Activated CD8-positive, alpha-beta memory T cell treated with anti-CD3 and anti-CD28 coated beads for 4 hours (primary cell): ENCODE results near the gene OR52E8.

Experiments used
- DNase-seq, 2 donors: peaks; one replicate each; pipeline ENCODE4 v3.0.0-alpha.2; 2020; ENCODE audit warnings: low read depth in 2 of 2

The OR52E8 gene

GRCh38 chr11:5857590-5857989, at the start of gene OR52E8:
OR52E8 (minus strand) TSS chr11:5857690; CDS start chr11:5857690, 0 bp downstream.
- no peak for DNase-seq

- DNase-seq, result no peak
Measured at GRCh38 chr11:5899534-5899933, 42.0 kb upstream of the OR52E8 start.

GRCh38 chr11:5892908-5893307, 35.4 kb upstream of the OR52E8 start, which contains the start of gene OR52E5:
OR52E5 (plus strand) TSS chr11:5893208; CDS start chr11:5900777, 7,569 bp downstream.
- no peak for DNase-seq

GRCh38 chr11:5891216-5891800, 33.8 kb upstream of the OR52E8 start:
- no peak for DNase-seq

- DNase-seq, result no peak
Measured at GRCh38 chr11:5887661-5888060, 30.2 kb upstream of the OR52E8 start.

GRCh38 chr11:5887172-5887571, 29.7 kb upstream of the OR52E8 start:
- DNase-seq, result no peak

- DNase-seq, result no peak
Measured at GRCh38 chr11:5881756-5882155, 24.3 kb upstream of the OR52E8 start.

- DNase-seq, result no peak
Measured at GRCh38 chr11:5880329-5880728, 22.8 kb upstream of the OR52E8 start, which contains the start of gene OR52E4. OR52E4 (plus strand) TSS chr11:5880629; CDS start chr11:5884293, 3,664 bp downstream.

- no peak for DNase-seq
Measured at GRCh38 chr11:5878564-5878963, 21.1 kb upstream of the OR52E8 start.

GRCh38 chr11:5865826-5866225, 8.3 kb upstream of the OR52E8 start:
- no peak for DNase-seq

- DNase-seq, result no peak
Measured at GRCh38 chr11:5851002-5851401, 6.5 kb downstream of the OR52E8 start.

- DNase-seq, result no peak
Measured at GRCh38 chr11:5847711-5848110, 9.8 kb downstream of the OR52E8 start.

- DNase-seq, result no peak
Measured at GRCh38 chr11:5846701-5847100, 10.8 kb downstream of the OR52E8 start.

GRCh38 chr11:5841797-5842196, 15.7 kb downstream of the OR52E8 start, which contains the start of gene OR52E6:
OR52E6 (minus strand) TSS chr11:5841897; CDS start chr11:5841897, 0 bp downstream.
- no peak for DNase-seq

GRCh38 chr11:5837695-5838094, 19.8 kb downstream of the OR52E8 start:
- DNase-seq, result no peak

- DNase-seq, result no peak
Measured at GRCh38 chr11:5833446-5833845, 24.0 kb downstream of the OR52E8 start.

GRCh38 chr11:5831196-5831829, 26.2 kb downstream of the OR52E8 start:
- no peak for DNase-seq

GRCh38 chr11:5818245-5818886, 39.1 kb downstream of the OR52E8 start:
- no peak for DNase-seq

GRCh38 chr11:5815534-5815933, 42.0 kb downstream of the OR52E8 start:
- no peak for DNase-seq

- DNase-seq, result no peak
Measured at GRCh38 chr11:5809905-5810795, 47.3 kb downstream of the OR52E8 start.

- no peak for DNase-seq
Measured at GRCh38 chr11:5809122-5809519, 48.4 kb downstream of the OR52E8 start.
